CD4-positive, alpha-beta T cell treated with Interleukin-1 beta for 1 hour (primary cell): ENCODE results near the gene FHOD3.
"Not testable (repeated sequence)": the region's sequence is repeated elsewhere in the genome, so short reads cannot be mapped to it uniquely, and the experiment has no call there.

Experiments
- DNase-seq, 2 donors: peaks; one replicate each; pipeline ENCODE4 v3.0.0-alpha.2; 2020 to 2022

Gene FHOD3

DNA sequence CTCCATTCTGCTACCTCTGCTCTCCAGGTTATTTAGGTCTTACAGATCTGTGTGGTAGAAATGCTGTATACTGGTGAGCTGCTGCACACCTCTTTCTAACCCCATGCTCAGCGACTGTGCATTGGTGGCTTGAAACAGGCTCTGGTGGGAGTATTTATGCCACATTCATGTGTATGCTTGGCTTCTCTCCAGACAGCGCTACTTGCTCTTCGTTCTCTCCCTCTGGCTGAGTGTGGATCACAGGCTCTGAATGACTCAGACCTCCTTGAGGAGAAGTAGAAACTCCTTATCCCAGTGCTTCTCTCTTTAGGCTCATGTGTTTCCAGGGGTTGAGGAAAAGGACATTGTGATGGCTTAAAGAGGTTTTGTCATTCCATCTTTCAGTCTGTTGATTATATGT, 54.9 kb downstream of the FHOD3 start:
- DNase-seq = no peak

DNA sequence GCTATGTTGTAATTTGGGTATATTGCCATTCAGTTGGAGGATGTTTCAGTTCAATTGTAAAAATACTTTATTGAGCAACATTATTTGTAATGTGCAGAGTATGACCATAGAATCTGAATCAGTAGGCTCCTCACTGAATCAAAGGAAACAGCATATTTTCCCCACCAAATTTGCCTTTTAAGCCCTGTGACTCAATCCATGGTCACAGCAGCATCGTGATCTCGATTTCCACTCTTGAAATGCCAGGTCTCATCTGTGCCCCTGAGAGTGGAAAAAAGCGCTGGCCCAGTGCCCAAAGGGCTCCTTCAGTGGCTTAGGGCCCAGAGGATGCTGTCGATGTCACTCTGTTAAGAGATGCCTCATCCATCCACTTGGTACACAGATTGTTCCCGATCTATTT, 57.5 kb downstream of the FHOD3 start:
- no peak for DNase-seq

GRCh38 chr18:36355511-36355910, 58.0 kb downstream of the FHOD3 start:
- no peak for DNase-seq

- DNase-seq = not testable (repeated sequence)
Observed at GRCh38 chr18:36356741-36357140, 59.2 kb downstream of the FHOD3 start.

DNA sequence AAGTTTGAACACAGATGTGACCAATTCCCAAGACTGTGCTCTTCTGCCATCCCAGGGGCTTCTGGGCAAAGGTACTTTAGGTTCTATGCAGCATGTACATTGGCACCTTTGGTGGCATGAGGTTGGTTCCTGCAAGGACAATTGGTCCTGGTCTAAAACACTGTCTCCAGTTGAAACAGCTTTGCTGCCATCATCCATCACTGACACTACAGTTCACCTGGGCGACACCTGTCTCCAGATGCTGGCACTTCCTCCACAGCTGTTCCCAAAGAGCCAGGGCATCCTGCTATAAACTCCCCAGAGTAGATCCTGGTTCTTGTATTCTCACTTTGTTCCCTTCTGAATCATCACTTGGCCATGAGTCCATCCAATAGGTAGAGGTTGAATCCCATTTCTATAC, 60.6 kb downstream of the FHOD3 start:
- no peak for DNase-seq

DNA sequence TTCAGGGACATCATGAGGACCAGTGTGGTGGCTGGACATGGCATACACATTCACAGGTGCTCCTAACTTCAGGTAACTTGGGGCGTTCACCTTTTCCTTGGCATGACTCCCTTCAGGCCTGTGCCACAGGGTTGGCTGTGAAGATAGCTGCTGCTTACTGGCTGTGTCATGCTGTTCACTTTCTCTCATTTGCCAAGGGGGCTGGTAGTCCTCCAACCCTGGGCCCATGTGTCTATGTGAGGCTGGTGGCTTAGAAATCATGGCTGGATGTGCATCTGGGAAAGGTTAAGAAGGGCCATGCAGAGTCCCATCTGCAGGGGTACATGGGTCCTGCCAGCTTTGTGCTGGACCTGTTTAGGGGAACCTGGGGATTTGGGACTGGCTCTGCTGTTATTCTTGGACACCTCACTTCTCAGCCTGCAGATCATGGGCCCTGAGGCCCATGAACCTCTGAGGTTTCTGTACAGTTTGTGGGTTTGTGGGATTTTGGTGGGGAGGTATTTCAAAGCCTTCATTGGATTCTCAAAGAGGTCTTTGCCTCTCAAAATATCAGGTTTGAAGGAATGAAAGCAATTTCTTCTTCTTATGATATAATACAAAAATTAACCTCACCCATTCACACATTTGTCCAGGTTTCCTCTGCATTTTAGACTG, 62.9 kb downstream of the FHOD3 start:
- no peak for DNase-seq

GRCh38 chr18:36364911-36365624, 67.6 kb downstream of the FHOD3 start:
- DNase-seq = no peak

DNA sequence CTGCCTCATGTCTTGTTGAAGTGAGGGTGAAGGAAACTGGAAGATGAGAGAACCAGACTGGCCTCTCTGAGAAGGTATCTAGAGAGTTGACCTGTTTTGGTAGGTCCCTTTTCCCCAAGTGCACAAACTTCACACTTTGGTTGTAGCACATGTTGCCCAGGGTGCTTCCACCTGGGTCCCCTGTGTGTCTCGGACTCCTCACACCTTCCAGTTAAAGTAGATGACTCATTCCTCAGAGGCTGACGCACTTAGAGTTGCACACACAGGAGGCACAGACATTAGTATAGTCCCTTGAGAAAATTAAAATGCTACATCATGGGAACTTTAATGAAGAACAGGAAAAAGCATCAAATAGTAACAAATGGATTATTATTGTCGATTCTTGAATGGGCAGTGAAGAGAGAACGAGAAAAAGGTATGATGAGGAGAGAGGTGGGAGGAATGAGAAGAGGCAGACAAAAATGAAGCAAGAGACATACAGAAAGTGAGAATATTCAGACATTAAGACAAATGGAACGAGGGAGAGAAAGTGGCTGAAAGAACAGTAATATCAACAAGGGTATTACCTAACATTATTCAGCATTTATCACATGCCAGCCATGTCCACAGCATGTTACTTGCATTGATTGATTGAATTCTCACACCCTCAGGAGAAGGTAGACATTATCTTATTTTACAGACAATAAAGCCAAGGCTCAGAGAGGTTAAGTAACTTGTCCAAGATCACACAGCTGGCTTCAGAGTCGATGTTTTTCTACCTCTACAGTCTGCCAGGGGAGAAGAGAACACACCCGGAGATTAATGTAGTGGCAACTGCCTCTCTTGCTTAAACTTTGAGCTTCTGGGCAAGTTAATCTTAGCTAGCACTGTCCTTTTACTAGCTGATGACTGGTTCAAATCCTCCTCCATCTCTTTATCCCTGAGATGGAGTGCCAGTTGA, 68.6 kb downstream of the FHOD3 start:
- no peak for DNase-seq

DNA sequence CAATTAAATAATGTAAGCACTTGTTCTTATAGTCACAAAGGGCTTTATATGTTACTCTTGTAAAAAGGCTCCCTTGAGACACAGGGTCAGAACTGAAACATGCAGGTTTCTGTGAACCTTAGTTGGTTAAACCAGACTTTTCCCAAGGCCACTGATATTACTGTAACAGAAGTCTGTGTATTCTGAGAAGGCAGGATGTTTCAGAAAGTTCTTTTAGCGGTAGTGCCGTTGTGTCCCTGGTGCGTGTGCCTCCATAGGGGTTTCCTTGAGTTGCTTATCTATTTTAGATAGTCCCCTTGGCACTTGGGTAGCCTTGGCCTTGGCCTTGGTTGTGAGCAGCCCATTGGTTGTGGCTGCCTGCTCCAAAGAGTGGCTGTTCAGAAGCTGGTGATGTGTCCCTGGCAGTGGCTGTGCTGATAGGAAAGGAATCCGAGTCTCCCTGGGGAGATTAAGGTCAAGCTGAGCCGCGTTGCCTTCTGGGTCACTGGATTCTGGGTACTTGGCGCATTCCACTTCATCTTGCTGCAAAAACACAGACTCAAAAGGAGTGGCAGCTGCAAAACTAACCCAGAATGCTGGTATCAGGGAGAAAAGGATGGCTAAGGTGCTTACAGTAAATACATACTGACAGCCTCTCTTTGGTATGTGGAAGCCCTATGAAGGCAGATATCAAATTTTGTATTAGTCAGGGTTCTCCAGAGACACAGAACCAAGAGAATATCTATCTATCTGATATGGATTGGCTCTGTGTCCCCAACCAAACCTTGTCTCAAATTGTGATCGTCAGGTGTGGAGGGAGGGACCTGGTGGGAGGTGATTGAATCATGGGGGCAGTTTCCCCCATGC, 69.7 kb downstream of the FHOD3 start:
- DNase-seq = no peak

DNA sequence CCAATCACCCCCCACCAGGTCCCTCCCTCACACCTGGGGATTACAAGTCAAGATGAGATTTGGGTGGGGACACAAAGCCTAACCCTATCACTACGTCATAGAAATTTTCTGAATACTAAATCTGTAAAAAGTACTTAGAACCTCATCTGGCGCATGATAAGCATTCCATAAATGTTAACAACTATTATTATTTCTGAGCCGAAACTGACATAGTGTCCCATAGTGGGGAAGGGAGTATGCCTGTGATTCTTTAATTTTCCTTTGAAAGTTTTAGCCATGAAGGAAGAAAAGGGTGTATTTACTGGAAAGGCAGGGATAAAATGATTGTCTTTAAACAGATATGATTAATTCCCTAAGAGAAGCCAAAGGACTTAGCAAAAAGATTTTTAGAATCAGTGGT, 71.4 kb downstream of the FHOD3 start:
- DNase-seq = no peak

DNA sequence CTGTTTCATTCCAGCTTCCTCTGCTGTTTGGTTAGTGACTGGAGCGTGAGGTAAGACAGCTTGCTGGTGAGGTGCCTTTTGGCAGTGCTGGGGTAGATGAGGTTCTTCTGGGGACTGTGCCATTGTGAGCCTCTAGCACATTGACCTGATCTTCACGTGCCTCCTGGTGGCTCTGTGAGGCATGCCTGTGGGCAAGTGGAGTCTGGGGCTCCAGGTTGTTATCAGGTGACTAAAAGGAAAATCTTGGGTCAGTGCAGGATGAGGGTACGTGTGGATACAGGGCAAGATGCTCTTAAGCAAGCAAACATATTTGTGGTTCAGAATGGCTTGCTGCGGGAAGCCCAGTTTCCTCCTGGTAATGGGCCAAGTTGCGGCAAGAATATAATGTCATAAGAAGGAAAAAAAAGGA, 75.4 kb downstream of the FHOD3 start:
- DNase-seq = no peak

GRCh38 chr18:36374262-36374661, 76.7 kb downstream of the FHOD3 start:
- no peak for DNase-seq

- DNase-seq = no peak
Observed at GRCh38 chr18:36375118-36375517, 77.6 kb downstream of the FHOD3 start.

- no peak for DNase-seq
Observed at GRCh38 chr18:36376361-36376760, 78.8 kb downstream of the FHOD3 start.

DNA sequence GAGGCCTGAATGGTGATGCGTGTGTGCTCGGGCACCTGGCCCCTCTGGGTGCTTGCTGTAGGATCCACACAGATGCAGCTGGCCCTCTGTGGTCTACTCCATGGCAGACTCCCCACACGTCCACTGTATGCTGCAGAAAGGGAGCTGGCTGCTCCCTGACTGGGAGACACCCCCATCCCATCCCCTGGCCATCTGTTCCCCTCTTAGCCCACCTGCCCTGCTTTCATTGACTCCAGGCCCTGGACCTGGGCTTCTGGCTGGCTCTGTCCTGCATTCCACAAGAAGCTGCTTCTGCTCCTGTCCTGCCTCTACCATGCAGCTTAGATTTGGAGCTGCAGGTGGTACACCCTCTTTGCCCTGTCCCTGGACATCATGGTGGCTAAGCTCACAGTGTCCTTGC, 80.1 kb downstream of the FHOD3 start:
- no peak for DNase-seq

GRCh38 chr18:36378205-36378604, 80.7 kb downstream of the FHOD3 start:
- DNase-seq = no peak

- DNase-seq = no peak
Observed at GRCh38 chr18:36379435-36379984, 82.0 kb downstream of the FHOD3 start.

DNA sequence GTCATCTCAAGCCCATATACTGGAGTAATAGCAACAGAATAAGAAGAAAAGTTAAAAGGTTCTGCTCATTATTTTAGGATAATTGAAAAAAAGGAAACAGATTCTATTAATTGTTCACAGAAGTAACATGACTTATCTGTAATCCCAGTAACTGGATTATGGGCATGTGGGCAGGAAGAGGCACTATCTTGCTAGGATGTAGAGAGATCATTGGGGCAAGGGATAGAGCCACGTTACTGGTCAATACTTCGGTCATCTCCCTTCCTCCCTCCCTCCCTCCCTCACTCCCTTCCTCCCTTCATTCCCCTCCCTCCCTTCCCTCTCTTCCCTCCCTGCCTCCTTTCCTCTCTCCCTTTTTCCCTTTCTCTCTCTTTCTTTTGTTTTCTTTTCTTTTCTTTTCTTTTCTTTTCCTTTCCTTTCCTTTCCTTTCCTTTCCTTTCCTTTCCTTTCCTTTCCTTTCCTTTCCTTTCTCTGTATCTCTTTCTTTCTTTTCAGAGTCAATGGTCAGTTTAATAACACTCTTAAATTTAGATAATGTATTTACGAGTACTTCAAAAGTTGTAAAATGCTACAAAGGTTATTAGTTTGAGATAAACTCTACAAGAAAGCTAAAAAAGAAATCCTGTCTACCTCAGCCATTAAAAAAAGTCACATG, 82.8 kb downstream of the FHOD3 start:
- no peak for DNase-seq

- DNase-seq = no peak
Observed at GRCh38 chr18:36381075-36381474, 83.6 kb downstream of the FHOD3 start.

DNA sequence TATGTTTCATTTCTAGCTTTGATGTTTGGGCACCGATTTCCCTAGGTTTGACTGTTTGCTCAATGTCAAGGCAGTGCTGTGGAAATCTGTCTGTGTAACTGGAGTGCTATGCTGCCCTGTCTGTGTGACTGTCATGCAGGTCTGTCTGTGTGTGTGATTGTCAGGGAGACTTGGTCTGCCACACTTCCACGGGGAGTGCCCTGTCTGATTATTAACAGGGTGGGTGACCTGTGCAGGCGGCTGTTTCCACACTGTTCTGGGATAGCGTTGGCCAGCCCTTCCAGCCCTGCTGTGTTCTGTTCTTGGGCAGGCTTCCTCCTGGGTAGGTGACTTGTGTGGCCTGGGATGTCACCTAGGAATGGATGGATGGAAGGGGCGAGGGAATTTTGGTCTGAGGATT, 85.3 kb downstream of the FHOD3 start:
- DNase-seq = no peak

DNA sequence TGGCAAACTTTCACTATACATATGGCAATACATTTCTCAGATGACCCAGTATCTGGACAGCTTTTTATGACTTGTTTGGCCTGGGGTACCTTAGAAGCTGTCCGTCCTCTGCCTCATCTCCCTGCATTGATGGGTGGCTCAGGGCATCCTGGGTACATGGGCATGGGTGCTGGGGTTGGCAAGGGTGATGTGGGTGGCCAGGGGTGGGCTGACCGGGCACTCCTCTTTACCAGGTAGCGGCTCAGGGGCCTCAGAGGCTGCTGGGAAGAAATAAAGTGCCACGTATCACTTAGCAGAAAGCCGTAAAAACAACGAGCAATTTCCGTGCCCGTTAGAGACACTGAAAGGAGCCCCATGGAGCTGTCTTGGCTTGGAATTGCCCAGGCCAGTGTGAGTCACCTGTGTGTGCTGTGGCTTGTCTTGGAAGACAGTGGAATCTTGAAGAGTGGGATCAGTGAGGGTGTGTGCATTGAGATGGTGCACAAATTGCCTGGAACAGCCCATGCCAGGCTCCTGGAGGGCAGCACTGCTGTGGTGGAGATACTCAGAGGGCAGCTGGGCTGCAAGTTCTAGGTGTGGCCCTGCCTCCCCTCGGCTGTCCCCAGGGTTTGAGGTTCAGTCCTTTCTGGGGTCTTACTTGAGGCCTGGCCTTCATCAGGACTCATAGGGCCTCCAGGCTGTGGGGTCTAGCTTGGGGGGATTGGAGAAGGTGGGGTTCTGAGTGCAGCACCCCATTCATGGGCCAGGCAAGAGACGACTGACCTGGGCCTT, 88.8 kb downstream of the FHOD3 start:
- DNase-seq = no peak
